Lung (tissue), 12 donors: ENCODE measurements around the gene NPHP4. TPM values are rescaled to one million over a fixed set of nuclear protein-coding genes. Genes with fewer than 3 reads are reported as not detected.

ENCODE experiments used
- ATAC-seq: fragments of 200-7000 bp; cut with Tn5 transposase; one replicate; pipeline ENCODE4 v1.9.1; 2020; ENCODE audit warnings: moderate number of reproducible peaks; ENCODE audit not compliant: insufficient read depth, low FRiP score
- DNase-seq, 3 donors: peaks; one replicate each; pipeline ENCODE4 v3.0.0-alpha.2; 2013 to 2017
- H3K27ac ChIP-seq, 2 donors: one replicate each; pipeline ENCODE4 v1.5.1; 2013; ENCODE audit warnings: mild to moderate bottlenecking in 2 of 2, moderate library complexity in 2 of 2, control low read depth in 1 of 2, inconsistent platforms in 1 of 2, low read depth in 1 of 2, low read length in 1 of 2
- H3K27me3 ChIP-seq, 3 donors: one replicate each; pipeline ENCODE4 v1.5.1; 2013; ENCODE audit warnings: low read length in 2 of 3; ENCODE audit not compliant: control insufficient read depth in 3 of 3, insufficient read depth in 3 of 3
- H3K36me3 ChIP-seq, 4 donors: one replicate each; pipeline ENCODE4 v1.5.1; 2013; ENCODE audit warnings: low read length in 4 of 4, mild to moderate bottlenecking in 1 of 4, moderate library complexity in 1 of 4; ENCODE audit not compliant: control insufficient read depth in 4 of 4, insufficient read depth in 4 of 4
- H3K4me1 ChIP-seq, 5 donors: one replicate each; pipeline ENCODE4 v1.5.1; 2013; ENCODE audit warnings: low read length in 5 of 5, mild to moderate bottlenecking in 2 of 5, moderate library complexity in 1 of 5; ENCODE audit not compliant: control insufficient read depth in 5 of 5, insufficient read depth in 5 of 5
- H3K4me3 ChIP-seq: one replicate; pipeline ENCODE4 v1.5.1; 2013; ENCODE audit warnings: mild to moderate bottlenecking, control low read depth, moderate library complexity
- H3K9ac ChIP-seq, 2 donors: one replicate each; pipeline ENCODE4 v1.5.1; 2013; ENCODE audit warnings: low read length in 2 of 2, control low read depth in 1 of 2; ENCODE audit not compliant: insufficient read depth in 1 of 2
- H3K9me3 ChIP-seq, 4 donors: one replicate each; pipeline ENCODE4 v1.5.1; 2013; ENCODE audit warnings: low read length in 3 of 4, mild to moderate bottlenecking in 1 of 4, moderate library complexity in 1 of 4; ENCODE audit not compliant: control insufficient read depth in 4 of 4, insufficient read depth in 3 of 4
- CTCF ChIP-seq: IDR thresholded peaks from 2 replicates; pipeline ENCODE4 v1.5.1; 2012; ENCODE audit warnings: mild to moderate bottlenecking; ENCODE audit errors: control extremely low read depth, extremely low read depth
- WGBS, 2 donors: extraction: QIAGEN DNeasy Blood & Tissue Kit; methylation state at CpG; one replicate each; pipeline ENCODE4 v1.1.7; 2013; 5-methylcytosine and 5-hydroxymethylcytosine counted together
- polyA plus RNA-seq, 2 donors: library from polyadenylated mRNA; stranded (reverse); fragments of 200-250 nt; gene quantifications; one replicate each; pipeline ENCODE4 v1.2.1, GENCODE V29; 2013
- total RNA-seq, 2 donors: library from RNA; depleted of rRNA in 1 of 2; stranded (reverse); fragments of >200 nt in 1 of 2; gene quantifications; one replicate each; pipeline ENCODE4 v1.2.1, GENCODE V29; 2014 to 2021
- donor health status: control.
- donor health status: control.
- donor health status: Bipolar disorder and iron deficiency.
- donor health status: healthy.
- donor health status: DM: yes; HTN: yes; CAD: no.

Gene NPHP4
- total and polyA plus RNA-seq, 4 donors, result 6.0 to 23.3 (median 11.1) TPM

- no peak for ATAC-seq
- no peaks in the 10 kb centered on the region for H3K27me3 ChIP-seq
- TF ChIP-seq CTCF, result no peak
- no peak overlapping the region for H3K9ac ChIP-seq
- peaks cover 0 to 12% (median 4%) of the 10 kb centered on the region in 5 donors for H3K4me1 ChIP-seq
- peaks cover 0 to 25% (median 2%) of the 10 kb centered on the region in 4 donors for H3K36me3 ChIP-seq
- no peak overlapping the region for H3K4me3 ChIP-seq
- peaks cover 0 to 1% (median 0%) of the 10 kb centered on the region in 4 donors for H3K9me3 ChIP-seq
- no peak overlapping the region for H3K27ac ChIP-seq
- DNase-seq, result no peak
- 93 to 96% methylated on average over 2 of the region's 2 CpGs for WGBS, 2 donors
These were observed 51.4 kb downstream of the NPHP4 start for GRCh38 chr1:5940723-5941407.

GRCh38 chr1:5939271-5940170 lies 52.7 kb downstream of the NPHP4 start:
- DNase-seq, result no peak
- no peak for TF ChIP-seq CTCF
- Histone ChIP-seq H3K9me3 (no peaks in the 10 kb centered on the region), H3K27me3 (no peaks in the 10 kb centered on the region), H3K4me1 (peaks cover 0 to 16% (median 4%) of the 10 kb centered on the region in 5 donors), H3K27ac (no peak overlapping the region), H3K4me3 (no peak overlapping the region), H3K36me3 (peaks cover 0 to 19% (median 0%) of the 10 kb centered on the region in 4 donors), H3K9ac (no peak overlapping the region)
- no peak for ATAC-seq
- WGBS, 2 donors, result 95 to 98% methylated on average over 13 of the region's 13 CpGs

- peaks cover 0 to 13% (median 0%) of the 10 kb centered on the region in 4 donors for H3K36me3 ChIP-seq
- DNase-seq, result peak in 1 of 3 donors; percentile 47
- no peak overlapping the region for H3K4me3 ChIP-seq
- H3K27ac ChIP-seq, result no peak overlapping the region
- TF ChIP-seq CTCF, result no peak
- ATAC-seq, result no peak
- H3K27me3 ChIP-seq, result no peaks in the 10 kb centered on the region
- H3K4me1 ChIP-seq, result peaks cover 0 to 21% (median 6%) of the 10 kb centered on the region in 5 donors
- 90 to 95% methylated on average over 17 of the region's 17 CpGs for WGBS, 2 donors
- H3K9ac ChIP-seq, result peak overlapping the region in 1 of 2 donors; percentile 16
- H3K9me3 ChIP-seq, result no peaks in the 10 kb centered on the region
These were observed 54.1 kb downstream of the NPHP4 start for GRCh38 chr1:5938101-5938646.
